KMS-11 (cell line): ENCODE data around the gene CACNB1.
A peak's percentile ranks its signal among the peaks of the same experiment; 100 is the strongest.

Source experiments
- H2AFZ ChIP-seq: fragments of 200-600 bp; sonication (generic); 2 replicates; pipeline ENCODE4 v1.6.1; 2016; ENCODE audit warnings: antibody characterized with exemption, mixed run types, low read depth
- H3K27ac ChIP-seq: fragments of 200-600 bp; sonication (generic); 2 replicates; pipeline ENCODE4 v1.6.1; 2016; ENCODE audit warnings: mild to moderate bottlenecking, mixed run types
- H3K27me3 ChIP-seq: fragments of 200-600 bp; sonication (generic); 2 replicates; pipeline ENCODE4 v1.6.1; 2017; ENCODE audit warnings: mild to moderate bottlenecking, low read depth, mixed run types, moderate library complexity; ENCODE audit not compliant: insufficient read depth
- H3K36me3 ChIP-seq: fragments of 200-600 bp; sonication (generic); 2 replicates; pipeline ENCODE4 v1.6.1; 2017; ENCODE audit warnings: mild to moderate bottlenecking, mixed run types; ENCODE audit not compliant: insufficient read depth
- H3K4me1 ChIP-seq: fragments of 200-600 bp; sonication (generic); 2 replicates; pipeline ENCODE4 v1.6.1; 2016; ENCODE audit warnings: mild to moderate bottlenecking, low read depth, mixed run types; ENCODE audit not compliant: poor library complexity, severe bottlenecking
- H3K4me2 ChIP-seq: fragments of 200-600 bp; sonication (generic); 2 replicates; pipeline ENCODE4 v1.7.0; 2016; ENCODE audit warnings: mild to moderate bottlenecking, mixed run types
- H3K4me3 ChIP-seq: fragments of 200-600 bp; sonication (generic); IDR thresholded peaks from 2 replicates; pipeline ENCODE4 v1.6.1; 2017; ENCODE audit warnings: low read depth, low read length, mixed read lengths; ENCODE audit not compliant: insufficient read depth
- H3K79me2 ChIP-seq: fragments of 200-600 bp; sonication (generic); 2 replicates; pipeline ENCODE4 v1.6.1; 2016; ENCODE audit warnings: low read depth, mixed run types; ENCODE audit not compliant: insufficient read depth
- H3K9ac ChIP-seq: fragments of 200-600 bp; sonication (generic); 2 replicates; pipeline ENCODE4 v1.6.1; 2016; ENCODE audit warnings: mild to moderate bottlenecking, mixed run types
- H4K20me1 ChIP-seq: fragments of 200-600 bp; sonication (generic); 2 replicates; pipeline ENCODE4 v1.6.1; 2016; ENCODE audit warnings: mild to moderate bottlenecking, mixed run types; ENCODE audit not compliant: insufficient read depth
- CTCF ChIP-seq: fragments of 200-600 bp; sonication (generic); conservative IDR thresholded peaks from 2 replicates; pipeline ENCODE4 v1.6.1; 2017; ENCODE audit warnings: low read depth, mild to moderate bottlenecking, antibody characterized with exemption, low read length, moderate library complexity, mixed read lengths

The CACNB1 gene

GRCh38 chr17:39156491-39156890, 41.0 kb downstream of the CACNB1 start:
- H4K20me1 ChIP-seq, result no peaks in the 10 kb centered on the region
- no peak overlapping the region for H3K4me3 ChIP-seq
- H3K9ac ChIP-seq, result no peak overlapping the region
- no peaks in the 10 kb centered on the region for H3K36me3 ChIP-seq
- H3K4me1 ChIP-seq, result peaks cover 11% of the 10 kb centered on the region
- no peaks in the 10 kb centered on the region for H3K27me3 ChIP-seq
- no peak for TF ChIP-seq CTCF
- no peaks in the 10 kb centered on the region for H3K79me2 ChIP-seq
- H2AFZ ChIP-seq, result no peak overlapping the region
- H3K4me2 ChIP-seq, result no peak overlapping the region
- no peak overlapping the region for H3K27ac ChIP-seq

GRCh38 chr17:39155654-39156053, 41.8 kb downstream of the CACNB1 start:
- Histone ChIP-seq H3K4me2 (no peak overlapping the region; the same call in 1 of the 2 replicates), H3K36me3 (no peaks in the 10 kb centered on the region), H3K27ac (no peak overlapping the region), H4K20me1 (no peaks in the 10 kb centered on the region), H3K4me1 (peaks cover 11% of the 10 kb centered on the region), H2AFZ (no peak overlapping the region), H3K9ac (no peak overlapping the region), H3K4me3 (no peak overlapping the region), H3K27me3 (no peaks in the 10 kb centered on the region), H3K79me2 (no peaks in the 10 kb centered on the region)
- no peak for TF ChIP-seq CTCF

- Histone ChIP-seq H3K27me3 (peaks cover 9% of the 10 kb centered on the region; the same call in 1 of the 2 replicates), H3K4me1 (peaks cover 11% of the 10 kb centered on the region), H3K4me3 (no peak overlapping the region), H3K27ac (peak overlapping the region; percentile 51), H3K4me2 (peak overlapping the region; percentile 52), H3K36me3 (no peaks in the 10 kb centered on the region), H4K20me1 (no peaks in the 10 kb centered on the region), H3K79me2 (no peaks in the 10 kb centered on the region), H3K9ac (peak overlapping the region; percentile 53), H2AFZ (peak overlapping the region; percentile 90)
- no peak for TF ChIP-seq CTCF
Measured at GRCh38 chr17:39153599-39154051, 43.8 kb downstream of the CACNB1 start.

GRCh38 chr17:39151943-39152818, 45.3 kb downstream of the CACNB1 start:
- no peaks in the 10 kb centered on the region for H3K36me3 ChIP-seq
- peak overlapping the region; percentile 73 for H2AFZ ChIP-seq
- peaks cover 9% of the 10 kb centered on the region; the same call in 1 of the 2 replicates for H3K27me3 ChIP-seq
- no peak overlapping the region for H3K4me3 ChIP-seq
- H3K4me2 ChIP-seq, result peak overlapping the region; percentile 52
- peak overlapping the region; percentile 51; the same call in 1 of the 2 replicates for H3K27ac ChIP-seq
- peak overlapping the region; percentile 53; the same call in 1 of the 2 replicates for H3K9ac ChIP-seq
- H4K20me1 ChIP-seq, result no peaks in the 10 kb centered on the region
- no peaks in the 10 kb centered on the region for H3K79me2 ChIP-seq
- H3K4me1 ChIP-seq, result peaks cover 11% of the 10 kb centered on the region
- no peak for TF ChIP-seq CTCF
